RPMI8226 (cell line): Measurements from ENCODE around the gene MBD3.
A peak's percentile ranks its signal among the peaks of the same experiment; 100 is the strongest.

Experiments
- DNase-seq: peaks from one replicate; pipeline ENCODE4 v3.0.0-alpha.2; 2015

Gene MBD3

DNA sequence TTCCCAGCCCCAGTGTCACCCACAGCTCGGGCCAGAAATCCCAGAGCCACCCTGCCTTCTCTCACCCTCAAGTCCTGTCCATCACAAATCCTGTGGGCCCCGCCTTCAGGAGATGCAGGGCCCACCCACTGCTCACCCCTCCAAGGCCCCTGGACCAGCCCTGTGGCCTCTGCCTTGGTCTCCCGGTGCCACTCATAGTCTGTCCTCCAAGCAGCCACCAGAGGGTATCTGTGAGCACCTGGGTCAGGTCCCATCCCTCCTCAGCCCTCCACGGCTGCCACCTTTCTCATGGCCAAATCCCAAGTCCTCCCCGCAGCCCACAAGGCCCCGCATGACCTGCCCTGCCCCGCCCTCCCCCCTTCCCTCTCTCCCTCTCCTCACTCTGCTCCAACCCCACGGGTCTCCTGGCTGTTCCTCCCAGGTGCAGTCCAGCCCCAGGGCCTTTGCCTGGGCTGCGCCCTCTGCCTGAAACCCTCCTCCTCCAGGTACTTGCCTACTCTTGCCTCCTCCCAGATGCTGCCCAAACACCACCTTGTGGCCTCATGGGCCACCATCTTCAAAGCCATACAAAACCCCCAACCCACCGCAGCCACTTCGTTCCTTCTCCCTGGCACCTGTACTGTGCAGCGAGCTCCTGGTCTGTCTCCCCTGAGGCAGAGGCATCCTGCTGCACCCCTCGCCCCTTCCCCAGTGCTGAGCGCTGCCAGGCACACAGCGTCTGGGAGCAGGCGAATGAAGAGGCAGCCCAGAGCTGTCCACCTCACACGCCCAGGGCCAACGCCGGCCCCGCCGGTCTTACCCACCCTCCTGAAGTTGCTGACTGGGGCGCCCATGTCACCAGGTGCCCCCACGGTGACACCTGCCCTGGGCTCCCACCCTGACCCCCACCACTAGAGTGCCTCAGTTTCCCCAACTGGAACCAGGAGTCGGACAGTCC lies 25.8 kb upstream of the MBD3 start:
- DNase-seq = peak; percentile 53

DNA sequence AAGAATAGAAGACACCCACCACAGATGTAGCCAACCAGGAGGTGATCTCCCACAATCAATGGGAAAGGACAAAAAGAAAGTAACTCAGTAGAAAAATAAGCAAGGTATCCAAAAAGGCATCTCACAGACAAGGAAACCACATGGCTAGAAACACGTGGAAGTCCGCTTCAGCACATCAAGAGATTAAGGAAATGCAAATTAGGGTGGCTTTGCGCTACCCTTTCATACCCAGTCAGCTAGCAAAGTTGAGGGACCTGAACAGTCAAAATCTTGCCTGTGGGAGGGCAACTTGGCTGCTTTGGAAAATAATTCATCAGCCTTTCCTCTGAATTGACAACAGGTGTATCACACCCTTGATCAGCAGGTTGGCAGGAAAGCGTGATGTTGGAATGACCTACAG lies 24.2 kb upstream of the MBD3 start:
- no peak for DNase-seq

DNA sequence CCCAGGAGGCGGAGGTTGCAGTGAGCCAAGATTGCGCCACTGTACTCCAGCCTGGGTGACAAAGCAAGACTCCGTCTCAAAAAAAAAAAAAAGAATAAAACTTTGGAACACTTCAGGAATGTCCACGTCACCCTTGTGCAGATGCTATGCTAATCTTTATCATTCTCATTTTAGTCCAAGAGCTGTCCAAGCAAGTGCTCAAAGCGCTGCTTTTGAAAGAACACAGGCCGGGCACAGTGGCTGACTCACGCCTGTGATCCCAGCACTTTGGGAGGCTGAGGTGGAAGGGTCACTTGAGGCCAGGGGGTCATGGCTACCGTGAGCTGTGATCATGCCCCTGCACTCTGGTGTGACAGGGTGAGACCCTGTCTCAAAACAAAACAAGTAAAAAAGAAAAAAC lies 23.7 kb upstream of the MBD3 start:
- DNase-seq = no peak

DNA sequence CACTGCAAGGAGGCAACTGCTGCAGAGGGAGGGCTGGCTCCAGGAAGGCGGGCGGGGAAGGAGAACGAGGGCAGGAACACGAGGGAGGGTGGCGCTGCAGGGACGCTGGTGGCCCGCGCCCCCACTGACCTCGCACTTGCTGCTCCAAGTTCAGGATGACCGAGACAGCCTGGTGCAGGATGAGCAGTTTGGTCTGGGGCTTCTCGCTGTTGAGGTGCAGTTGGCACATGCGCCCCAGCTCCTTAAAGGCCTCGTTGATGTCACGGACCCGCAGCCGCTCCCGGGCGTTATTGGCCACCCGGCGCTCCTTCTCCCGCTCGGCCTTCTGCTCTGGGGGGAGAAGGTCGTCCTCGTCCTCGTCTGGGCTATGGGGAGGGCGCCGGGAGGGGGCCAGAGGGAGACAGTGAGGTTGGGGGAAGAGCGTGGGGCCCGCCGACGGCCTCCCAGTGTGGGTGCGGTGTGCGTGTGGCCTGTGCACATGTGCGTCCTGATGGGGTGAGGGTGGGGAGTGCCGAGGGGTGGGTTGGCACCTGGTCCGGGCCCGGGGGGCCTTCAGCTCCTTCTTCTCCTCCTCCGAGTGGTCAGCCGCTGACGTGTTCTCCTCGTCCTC lies 22.6 kb upstream of the MBD3 start:
- DNase-seq = no peak

DNA sequence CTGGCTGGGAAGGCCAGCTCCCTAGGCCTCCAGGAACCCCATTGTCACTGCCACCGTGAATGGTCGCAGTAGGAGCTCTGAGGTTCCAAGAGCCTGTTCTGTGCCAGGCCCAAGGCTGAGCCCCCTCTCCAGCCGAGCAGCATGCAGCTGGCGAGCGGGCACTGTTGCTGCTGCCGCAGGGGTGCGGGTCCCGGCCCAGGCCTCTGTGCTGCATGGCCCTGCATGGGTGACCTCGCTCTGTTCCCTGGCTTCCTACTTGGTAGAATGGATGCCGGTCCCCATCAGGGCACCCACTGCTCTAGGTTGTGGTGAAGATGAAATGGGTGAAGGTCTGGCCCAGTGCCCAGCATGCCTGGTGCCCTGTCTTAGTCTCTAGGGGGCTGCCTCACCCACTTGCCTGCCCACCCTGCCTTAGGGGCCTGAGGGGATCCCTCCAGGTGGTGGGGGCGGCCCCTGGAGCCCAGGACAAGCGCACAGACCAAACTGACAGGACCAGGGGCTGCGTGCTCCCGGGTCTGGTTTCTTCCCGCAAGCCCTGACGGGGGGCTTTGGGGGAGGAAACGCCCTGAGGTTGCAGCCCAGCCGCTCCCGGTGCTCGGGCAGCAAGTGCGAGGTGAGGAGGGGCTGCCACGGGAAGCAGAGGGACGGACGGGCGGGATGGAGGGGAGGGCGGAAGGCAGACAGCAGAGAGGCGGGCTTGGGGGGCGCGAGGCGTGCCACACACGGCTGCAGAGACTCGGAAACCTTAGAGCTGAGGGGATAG lies 21.3 kb upstream of the MBD3 start:
- DNase-seq = no peak

DNA sequence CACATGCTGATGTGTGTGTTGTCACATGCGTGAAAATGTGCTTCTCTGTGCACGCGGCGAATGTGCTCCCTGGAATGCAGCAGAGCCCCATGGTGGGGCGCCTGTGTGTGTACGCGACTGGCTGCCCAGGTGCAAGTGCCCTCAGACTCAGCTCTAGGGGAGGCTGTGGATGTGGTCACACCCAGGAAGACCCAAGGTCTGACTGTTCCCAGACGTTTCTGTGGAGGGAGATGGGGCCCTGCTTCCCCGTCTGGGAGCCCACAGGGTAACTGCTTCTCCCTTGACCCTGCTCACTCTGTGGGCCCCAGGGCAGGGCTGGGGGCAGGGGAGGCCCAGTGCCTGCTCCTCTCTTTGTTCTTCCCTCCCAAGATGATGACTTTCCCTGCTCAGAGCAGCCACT lies 20.5 kb upstream of the MBD3 start:
- no peak for DNase-seq

DNA sequence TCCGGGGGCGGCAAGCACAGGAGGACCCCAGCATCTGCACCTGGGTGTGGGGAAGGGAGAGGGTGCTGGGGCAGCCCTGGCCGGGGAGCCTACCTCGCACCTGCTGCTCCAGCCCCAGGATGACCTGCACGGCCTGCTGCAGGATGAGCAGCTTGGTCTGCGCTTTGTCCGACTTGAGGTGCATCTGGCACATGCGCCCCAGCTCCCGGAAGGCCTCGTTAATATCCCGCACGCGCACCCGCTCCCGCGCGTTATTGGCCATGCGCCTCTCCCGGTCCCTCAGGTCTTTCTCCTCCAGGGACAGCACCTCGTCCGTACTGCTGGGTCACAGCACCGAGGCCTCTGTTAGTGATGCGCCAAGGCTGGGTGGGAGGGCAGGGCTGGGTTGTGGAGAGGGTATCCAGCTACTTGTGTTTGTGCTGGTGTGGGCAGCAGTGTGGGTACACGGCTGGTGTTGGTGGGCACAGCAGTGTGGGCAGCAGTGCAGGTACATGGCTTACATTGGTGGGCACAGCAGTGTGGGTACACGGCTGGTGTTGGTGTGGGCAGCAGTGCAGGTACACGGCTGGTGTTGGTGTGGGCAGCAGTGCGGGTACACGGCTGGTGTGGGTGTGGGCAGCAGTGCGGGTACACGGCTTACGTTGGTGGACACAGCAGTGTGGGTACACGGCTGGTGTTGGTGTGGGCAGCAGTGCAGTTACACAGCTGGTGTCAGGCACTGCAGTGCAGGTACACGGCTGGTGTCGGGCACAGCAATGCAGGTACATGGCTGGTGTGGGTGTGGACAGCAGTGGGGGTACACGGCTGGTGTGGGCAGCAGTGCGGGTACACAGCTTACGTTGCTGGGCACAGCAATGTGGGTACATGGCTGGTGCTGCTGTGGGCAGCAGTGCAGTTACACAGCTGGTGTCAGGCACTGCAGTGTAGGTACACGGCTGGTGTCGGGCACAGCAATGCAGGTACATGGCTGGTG lies 19.7 kb upstream of the MBD3 start:
- DNase-seq = no peak

DNA sequence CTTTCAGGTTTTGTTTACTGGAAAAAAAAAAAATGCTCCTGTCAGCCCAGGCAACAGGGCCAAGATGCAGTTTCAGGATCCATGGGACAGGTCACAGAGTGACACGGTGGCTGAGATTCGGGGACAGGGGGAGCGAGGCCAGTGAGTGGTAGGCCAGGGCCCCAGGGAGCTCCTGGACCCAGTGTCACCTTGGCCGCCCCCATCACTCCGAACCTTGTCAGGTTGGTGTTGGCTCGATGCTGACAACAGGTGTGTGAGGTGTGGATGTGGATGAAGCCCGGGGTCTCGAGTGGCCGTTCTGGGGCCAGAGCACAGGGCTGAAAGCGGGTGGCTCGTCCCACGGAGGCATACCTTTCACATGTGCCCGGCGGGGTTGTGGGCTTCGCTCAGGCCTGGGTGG lies 18.7 kb upstream of the MBD3 start:
- no peak for DNase-seq

DNA sequence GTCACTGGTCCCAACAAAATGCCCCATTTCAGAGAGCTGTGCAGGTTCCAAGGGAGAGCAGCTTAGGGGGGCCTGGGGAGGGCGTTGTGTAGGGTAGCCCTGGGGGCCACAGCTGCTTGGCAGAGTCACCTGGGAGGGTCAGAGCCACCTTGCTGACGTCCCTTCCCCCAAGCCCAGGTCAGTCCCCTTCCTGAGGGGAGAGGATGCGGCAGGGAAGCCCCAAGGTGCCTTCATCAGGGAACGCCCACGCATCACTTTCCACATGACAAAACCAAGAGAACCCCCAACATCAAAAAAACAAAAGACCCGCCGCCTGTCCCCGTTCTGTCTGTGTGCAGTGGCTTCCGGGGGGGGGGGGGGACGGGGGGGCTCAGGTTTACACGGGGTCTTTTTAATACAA lies 17.9 kb upstream of the MBD3 start:
- no peak for DNase-seq

DNA sequence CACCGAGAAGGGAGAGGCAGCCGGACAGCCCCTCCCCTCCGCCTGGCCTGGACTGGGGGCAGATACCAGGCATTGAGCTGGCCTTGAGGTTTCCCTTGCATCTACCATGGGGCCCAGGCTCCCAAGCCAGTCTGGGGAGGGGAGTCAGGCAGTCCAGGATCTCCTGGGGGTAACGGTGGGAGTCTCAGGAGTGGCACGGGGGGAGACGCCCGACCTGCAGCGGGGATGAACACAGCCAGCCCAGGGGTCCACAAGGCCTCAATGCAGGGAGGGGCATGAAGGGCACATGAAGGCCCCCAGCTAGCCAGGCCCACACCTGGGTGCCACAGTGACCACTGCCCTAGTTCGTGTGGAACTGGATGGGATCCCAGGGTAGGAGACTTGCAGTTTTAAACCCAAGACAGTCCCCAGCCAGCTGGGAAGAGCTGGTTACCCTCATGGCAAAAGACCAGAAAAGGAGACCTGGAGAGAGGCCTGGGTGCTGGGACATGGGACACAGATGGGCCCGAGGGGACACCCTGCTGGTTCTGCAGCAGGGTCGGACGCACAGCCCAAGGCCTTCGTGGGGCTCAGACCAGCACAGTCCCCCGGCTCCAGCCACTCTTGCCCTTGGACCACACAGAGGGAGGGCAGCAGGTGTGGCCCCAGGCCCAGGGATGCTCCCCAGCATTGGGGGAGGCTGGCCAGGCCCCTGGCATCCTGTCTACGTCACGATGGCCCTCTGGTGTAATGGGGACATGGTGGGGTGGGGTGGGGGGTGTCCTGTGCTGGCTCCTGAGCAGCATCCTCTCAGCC lies 17.2 kb upstream of the MBD3 start:
- DNase-seq = no peak

DNA sequence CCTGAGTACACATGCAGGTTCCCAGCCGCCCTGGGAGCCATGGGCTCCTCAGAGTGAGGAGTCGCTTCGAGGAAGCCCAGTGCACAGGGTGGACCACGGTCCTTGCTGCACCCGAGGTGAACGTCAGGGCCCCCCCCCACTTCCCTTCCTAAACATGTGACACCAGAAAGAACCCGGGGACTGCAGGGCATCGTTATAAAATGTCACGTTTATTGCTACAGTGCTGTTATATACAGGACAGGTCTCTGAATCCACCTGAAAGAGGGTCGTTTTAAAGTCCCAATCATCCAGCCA lies 16.4 kb upstream of the MBD3 start:
- DNase-seq = no peak

DNA sequence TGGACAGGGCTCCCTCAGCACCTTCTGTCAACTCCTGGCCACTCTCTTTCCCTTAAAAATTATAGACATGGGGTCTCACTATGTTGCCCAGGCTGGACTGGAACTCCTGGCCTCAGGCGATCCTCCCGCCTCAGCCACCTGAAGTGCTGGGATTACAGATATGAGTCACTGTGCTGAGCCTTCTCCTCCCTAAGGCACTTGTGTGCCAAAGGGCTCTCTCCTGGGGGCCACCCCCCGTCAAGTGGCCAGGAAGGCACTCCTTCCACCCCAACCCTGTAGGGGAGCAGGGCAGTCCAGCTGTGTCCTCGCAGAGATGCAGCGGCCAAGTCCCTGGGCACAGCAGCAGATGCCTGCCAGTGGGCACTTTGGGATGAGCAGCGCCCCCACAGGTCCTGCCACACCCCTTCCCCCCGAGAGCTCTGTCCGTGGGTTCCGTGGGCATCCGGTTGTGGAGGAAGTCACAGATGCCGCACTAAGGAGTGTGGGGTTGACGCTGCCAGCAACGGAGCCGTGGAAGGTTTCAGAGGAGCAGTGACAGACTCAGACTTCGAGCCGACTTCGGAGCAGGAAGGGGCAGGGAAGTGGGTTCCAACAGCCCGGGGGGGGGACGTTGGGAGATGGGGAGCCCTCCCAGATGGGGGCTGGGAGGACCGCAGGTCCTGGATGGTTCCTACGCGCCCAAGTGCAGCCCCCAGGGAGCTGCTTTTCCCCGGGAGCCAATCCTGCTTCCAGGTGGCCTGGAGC lies 15.9 kb upstream of the MBD3 start:
- DNase-seq = no peak

DNA sequence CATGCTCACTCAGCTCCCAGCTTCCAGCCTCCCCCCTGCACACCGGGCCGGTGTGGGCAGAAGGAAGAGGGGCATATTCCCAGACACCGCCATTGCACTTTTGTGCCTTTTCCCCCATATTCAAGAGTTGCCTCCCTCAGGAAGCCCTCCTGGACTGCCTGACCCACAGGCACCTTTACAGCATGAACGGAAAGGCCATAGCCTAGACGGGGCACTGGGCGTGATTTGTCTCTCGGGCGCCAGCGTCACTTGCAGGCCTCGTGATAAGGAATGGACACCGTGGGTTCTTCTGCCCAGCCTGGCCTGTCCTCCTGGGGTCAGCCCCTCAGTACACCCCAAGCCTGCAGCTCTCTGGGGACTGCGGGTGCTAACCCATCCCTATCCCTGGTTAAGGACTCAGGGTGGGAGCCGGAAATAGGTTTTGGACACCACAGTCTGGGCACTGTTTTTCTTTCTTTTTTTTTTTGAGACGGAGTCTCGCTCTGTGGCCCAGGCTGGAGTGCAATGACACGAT lies 13.5 kb upstream of the MBD3 start:
- DNase-seq = no peak

DNA sequence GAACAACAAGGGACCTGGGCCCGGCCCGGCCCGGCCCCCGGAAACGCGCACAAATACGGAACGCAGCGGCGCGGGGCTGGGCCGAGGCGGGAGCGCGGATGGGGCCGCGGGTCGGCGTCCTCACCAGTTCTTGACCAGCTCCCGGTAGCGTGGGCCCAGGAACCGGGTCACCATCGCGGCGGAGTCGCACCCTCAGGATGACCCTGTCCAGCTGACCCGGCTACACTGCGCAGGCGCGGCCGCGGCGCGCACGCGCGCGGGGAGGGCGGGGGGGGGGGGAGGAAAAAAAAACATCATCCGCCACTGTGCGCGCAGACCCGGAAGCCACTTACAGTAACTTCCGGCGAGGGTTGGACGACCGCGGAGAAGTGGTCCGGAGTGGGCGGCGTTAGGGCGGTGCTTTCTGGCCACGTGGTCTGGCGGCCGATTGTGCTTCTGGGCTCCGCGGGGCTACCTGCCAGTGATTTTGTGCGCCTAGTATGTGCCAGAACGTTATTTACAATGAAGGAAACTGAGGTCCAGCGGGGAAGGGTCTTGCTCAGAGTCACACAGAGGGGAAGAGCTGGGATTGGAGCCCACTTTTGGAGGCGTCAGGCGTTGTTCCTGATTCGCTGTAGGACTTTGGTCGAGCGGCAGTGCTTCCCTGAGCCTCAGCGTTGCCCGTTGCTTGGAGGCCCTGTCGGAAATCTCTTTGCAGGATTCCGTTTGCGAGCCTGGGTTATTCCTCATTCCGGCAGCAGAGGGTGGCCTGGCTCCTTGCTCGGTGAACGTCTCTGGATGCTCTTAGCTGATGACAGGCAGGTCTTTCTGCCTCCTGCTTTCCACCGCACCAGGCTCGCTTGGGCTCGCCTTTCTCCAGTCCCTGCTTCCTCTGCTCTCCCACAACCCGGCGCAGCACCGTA lies 12.8 kb upstream of the MBD3 start, which contains the start of gene UQCR11:
TSS of gene UQCR11 (minus strand) at position 227 of the 902 bp plus-strand sequence. CDS start at position 174, 53 bp downstream.
- peak; percentile 97 for DNase-seq

DNA sequence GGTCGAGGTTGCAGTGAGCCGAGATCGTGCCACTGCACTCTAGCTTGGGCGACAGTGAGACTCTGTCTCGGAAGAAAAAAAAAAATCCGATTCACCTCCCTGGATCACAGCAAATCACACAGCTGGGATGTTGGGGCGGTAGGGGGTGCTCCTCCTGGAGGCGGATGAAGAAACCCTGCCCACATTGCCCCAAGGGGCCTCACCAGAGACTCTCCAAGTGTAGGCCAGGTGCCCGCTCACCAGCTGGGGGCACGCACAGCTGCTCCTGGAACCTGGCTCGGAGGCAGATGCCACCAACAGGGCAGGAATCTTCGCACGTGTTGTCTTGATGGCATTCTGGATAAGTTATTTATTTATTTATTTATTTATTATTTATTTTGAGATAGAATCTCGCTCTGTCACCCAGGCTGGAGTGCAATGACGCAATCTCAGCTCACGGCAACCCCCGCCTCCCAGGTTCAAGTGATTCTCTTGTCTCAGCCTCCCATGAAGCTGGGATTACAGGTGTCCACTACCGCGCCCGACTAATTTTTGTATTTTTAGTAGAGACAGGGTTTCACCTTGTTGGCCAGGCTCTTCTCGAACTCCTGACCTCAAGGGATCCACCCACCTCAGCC lies 9.5 kb upstream of the MBD3 start:
- no peak for DNase-seq

DNA sequence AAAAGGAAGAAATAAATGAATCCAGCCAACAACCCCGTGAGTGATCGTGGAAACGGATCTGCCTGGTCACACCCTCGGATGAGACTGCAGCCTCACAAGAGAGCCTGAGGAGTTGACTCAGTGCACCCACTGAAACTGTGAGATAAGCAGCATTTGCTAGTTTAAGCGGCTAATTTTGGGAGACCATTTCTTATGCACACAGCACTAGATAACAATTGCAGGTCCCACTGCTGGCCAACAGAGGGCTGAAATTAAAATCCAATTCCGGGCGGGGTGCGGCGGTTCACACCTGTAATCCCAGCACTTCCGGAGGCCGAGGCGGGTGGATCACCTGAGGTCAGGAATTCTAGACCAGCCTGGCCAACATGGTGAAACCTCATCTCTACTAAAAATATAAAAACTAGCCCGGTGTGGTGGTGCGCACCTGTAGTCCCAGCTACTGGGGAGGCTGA lies 9.0 kb upstream of the MBD3 start:
- no peak for DNase-seq

DNA sequence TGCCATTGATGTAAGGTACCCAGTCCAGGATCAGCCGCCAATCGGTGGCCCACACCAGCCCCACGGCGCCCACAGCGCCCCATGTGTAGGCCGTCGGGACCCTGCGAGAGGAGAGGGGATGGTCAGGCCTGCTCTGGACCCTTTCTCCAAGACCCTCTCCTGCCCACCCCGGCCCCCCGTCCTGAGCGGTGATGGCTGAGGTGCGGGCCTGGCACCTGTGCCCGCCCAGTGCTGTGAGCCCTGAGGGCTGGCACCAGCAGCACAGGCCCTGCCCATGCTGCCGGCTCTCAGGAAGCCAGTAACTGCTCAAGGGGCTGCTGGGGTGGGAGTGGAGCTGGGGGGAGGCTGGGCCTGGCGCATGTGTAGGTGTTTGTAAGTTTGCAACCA lies 6.8 kb upstream of the MBD3 start:
- no peak for DNase-seq

DNA sequence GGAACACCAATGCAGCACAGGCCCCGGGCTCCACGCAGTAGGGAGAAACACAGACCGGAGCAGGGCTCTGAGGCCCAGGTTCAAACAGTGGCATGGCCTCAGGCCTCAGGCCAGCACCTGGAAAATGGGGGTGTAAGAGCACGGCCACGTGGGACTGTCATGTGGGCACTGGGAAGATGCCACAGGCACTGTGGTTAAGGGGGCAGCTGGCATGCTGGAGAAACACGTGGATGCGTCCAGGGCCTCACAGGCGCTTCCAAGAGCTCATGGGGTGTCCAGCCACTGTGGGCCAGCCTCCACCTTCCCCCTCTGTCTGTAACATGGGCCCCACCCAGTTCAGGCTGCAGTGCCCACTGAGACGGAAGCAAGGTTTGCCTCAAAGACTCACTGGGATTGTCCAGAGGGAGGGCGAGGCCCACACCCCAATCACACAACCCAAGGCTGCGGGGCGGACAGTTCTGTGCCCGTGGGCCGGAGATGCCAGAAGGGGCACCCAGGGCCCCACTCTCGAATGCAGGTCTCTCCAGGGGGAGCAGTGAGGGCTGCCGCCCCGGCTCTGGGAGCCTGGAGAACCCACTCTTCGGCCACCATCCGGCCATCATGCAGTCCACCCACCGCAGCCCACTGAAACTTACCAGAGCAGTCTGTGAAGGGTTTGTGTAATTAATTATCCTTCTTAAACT lies 6.3 kb upstream of the MBD3 start:
- DNase-seq = no peak

DNA sequence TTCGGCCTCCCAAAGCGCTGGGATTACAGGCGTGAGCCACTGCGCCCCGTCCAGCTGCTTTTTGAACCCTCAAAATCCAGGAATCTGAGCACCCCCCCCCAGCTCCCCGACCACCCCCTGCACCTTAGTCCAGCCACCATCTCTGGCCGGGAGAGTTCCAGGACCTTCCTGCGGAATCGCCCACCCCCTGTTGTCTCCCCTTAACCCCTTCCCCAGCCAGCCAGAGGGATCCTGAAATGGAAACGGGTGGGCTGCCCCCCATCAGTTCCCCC lies 772 bp upstream of the MBD3 start:
- no peak for DNase-seq
